NCI-H187 treated with DMSO at 0.1 percent for 48 hours (cell line): Measurements from ENCODE around the gene CYP4A22.
"Not testable (repeated sequence)": the region's sequence is repeated elsewhere in the genome, so short reads cannot be mapped to it uniquely, and the experiment has no call there.

Experiments used
- DNase-seq: peaks from one replicate; lab custom pipeline; 2025; lab: John Stamatoyannopoulos, UW

CYP4A22 gene

GRCh38 chr1:47156457-47156856 is 19.2 kb downstream of the CYP4A22 start:
- not testable (repeated sequence) for DNase-seq

DNA sequence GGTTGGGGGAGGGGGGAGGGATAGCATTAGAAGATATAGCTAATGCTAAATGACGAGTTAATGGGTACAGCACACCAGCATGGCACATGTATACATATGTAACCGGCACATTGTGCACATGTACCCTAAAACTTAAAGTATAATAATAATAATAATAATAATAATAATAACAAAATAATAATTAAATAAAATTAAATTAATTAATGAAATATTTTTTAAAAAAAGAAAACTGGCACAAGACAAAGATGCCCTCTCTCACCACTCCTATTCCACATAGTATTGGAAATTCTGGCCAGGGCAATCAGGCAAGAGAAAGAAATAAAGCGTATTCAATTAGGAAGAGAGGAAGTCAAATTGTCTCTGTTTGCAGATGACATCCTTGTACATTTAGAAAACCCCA is 20.7 kb downstream of the CYP4A22 start:
- DNase-seq: not testable (repeated sequence)

GRCh38 chr1:47160716-47161115 is 23.5 kb downstream of the CYP4A22 start:
- no peak for DNase-seq

DNA sequence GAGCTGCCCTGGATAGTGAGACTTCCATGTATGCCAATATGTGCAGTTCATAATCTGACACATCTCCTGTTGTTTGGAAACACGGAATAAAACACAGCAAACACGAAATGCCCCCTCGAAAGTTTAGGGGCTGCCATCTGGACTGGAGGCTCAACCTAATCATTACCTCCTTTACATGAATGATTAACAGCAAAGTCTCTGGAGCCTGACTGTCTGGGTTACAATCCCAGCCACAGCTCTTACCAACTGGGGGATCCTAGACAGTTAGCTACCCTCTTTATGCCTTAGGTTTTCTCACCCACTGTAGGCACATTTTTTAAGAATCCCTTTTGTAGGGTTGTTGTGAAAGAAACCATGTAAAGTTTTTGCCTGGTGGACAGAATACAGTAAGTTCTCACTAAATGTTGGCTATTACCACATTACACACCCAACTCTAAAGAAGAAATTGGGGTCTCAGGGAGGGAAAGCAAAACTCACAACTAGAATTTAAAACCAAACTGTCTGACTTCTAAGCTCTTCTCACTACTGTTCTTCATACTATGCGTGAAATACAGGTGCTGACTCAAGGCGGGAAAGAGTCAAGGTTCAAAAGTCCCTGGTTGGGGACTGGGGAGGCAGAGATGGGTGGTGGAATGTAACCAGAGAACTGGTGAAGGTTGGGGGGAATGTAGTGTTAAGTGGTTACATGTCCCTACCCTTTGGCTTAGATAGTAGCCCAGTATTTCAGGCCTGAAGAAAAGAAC is 24.2 kb downstream of the CYP4A22 start:
- DNase-seq: no peak

DNA sequence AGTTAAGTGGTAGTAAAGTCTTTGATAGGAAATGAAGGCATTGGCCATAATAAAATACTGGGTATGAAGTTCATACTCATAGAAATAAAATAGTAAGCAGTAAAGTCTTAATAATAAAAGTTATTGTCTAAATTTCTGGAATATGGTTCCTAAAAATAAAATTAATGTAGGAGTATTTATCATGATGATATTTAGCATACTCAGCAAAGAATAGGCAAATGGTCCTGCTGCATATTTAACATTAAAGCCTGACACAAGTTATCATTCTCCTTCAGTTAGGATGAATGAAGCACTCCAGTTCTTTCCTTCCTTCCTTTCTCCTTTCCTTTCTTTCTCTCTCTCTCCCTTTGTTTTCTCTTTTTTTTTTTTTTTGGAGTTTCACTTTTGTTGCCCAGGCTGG is 27.3 kb downstream of the CYP4A22 start:
- no peak for DNase-seq

DNA sequence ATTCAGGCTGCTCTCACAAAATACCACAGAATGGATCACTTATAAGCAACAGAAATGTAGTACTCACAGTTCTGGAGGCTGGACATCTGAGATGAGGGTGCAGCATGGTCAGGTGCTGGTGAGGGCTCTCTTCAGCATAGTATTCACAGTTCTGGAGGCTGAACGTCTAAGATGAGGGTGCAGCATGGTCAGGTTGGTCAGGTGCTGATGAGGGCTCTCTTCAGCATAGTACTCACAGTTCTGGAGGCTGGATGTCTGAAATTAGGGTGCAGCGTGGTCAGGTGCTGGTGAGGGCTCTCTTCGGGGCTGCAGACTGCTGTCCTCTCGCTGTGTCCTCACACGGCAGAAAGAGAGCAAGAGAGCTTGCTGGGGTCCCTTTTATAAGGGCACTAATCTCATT is 35.5 kb downstream of the CYP4A22 start:
- no peak for DNase-seq

DNA sequence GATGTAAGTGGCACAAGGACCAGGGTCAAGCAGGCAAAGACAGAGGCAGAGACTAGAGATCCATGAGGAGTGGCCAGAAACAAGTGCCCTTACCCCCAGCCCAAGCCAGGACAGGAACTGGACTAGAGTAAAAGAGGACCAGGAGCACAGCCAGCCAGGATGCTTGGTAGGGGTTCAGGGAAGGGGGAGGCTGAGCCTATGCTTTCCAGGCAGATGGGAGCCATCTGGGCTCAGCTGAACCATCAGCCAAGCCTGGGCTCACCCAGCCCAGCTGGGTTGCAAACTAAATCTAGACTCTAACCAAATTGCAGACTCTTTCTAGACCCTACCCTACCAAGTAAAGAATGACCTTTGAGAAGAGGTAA is 37.4 kb downstream of the CYP4A22 start:
- no peak for DNase-seq

DNA sequence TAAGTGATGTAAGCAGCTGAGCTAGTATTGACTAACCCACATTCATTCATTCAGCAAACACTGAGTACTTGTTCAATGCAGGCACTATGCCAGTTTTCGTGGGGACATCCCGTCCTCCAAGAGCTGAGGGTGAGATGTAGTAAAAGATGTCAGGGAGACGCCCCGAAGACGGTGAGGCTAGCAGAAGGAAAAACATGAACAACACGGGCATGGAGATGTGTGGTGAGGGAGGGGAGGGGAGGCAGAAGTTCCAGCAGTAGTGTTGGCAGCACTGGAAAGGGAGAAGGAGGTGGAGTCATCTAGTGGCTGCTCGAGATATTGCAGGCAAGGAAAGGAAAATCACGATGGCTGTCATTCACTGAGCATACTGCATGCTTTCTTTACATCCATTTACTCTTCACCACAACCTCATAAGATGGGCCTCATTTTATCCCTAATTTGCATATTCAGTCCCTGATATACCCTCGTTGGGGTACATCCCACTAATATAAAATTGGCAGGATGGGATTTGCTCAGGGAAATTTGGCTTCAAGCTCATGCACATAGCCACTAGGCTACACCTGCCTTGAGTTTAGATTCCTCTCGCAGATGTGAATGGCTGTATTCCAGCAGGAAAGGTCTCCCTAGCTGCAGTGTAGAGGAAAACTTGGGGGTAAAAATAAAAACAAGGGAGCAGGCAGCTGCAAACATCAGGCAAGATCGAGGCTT is 38.1 kb downstream of the CYP4A22 start:
- DNase-seq: peak; percentile 14

DNA sequence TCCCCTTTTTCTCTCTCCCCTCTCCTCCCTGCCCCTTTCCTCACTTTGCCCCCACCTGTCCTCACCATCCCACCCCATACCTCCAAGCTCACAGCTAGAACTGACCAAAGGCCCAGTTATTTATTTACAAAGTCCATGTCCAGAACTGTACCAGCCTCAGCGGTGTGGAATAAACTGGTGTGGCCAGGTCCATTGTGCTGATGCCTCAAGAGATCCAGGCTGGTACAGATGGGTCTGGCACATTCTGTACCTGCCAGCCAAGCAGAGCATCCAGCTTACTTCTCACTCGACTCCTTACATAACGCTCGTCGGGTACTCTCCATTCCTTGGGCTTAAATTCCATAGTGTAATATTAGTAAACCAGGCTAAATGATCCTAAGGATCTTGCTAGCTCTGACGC is 40.8 kb downstream of the CYP4A22 start:
- DNase-seq: no peak

GRCh38 chr1:47178654-47179016 is 41.4 kb downstream of the CYP4A22 start:
- no peak for DNase-seq

DNA sequence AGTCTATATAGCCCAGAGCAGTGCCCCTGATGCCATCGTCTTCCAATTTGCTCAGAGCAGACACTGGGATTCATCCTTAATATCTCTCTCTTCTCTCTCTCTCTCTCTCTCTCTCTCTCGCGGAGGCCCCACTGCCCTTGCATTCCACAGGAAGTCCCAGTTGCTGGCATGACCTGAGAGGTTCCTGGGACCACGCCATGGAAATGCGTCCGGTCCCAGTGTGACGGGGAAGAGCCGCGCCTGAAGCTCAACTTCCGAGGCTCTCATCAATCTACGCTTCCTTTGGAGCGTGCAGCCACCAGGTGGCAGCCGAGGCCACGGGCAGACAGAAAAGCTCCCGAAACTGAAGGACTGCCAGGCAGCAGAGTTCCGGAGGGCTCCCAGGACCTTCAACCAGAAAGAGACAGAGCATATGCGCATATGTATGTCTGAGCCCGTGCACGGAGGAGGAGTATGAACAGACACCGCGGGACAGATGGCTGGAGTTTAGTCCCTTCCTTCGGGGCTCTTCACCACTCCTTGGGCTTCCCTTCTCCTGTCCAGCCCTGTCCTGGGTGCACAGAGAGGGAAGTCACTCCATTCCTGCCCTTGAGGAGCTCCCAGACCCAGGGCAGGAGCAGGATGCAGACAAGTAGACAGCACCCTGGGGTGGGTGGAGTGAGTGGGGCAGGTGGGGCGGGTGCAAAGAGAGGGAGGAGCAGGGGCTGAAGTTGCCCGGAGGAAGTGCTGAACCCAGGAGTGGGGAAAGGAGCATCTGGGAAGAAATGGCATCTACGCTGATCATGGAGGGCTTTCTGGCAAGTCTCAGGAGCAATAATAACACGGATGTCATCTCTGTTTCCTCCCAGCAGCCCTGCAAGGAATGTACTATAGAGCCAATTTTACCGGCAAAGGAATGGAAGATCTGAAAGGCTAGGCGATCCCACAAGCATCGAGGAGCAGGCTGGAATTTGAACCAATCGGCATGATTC is 42.1 kb downstream of the CYP4A22 start:
- DNase-seq: peak; percentile 18

DNA sequence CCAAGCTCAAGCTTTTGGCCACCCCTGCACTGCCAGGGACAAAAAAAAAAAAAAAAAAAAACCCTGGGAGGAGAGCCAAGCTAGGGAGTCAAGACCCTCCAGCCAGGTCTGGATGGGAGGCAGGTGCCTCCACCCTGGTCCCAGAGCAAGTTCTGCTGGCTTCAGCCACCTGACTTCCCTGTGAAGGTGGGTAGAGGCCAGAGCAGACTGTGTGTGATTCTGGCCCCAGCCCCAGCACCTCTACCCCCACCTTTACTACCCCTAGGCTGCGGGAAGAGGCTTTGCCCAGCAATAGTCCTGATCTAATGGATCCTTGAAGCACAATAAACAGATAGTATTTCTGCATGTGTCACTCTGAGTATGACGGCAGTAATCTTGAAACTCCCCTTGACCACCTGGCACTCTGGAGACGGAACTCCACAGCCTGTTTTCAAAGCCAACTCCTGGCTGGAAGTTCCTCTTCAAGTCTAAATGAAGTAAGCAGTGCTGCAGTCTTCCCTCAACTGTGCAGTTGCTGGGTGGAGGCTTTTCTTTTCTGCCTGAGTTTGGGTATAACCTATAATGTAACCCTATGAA is 42.8 kb downstream of the CYP4A22 start:
- no peak for DNase-seq

DNA sequence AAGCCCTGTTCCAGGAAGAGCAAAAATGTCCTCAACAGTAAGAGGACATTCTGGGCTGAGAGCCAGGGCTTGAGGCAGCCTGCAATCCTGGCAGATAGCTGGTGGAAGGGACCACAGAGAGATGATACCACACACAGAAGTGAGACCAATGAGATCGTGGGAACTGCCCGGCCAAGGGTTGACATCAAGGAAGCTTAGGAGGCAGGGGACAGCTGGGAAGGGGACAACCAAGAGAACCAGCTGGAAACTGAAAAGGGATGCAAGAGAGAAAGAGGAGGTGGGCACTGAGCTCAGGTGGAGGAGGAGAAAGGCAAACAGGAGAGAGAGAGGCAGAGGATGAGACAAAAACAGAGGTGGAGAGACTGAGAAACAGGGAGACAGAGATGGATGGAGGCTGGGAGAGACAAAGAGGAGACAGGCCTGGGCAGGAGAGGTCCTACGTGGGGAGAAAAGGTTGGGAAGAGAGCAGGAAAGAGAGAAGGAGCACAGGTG is 43.4 kb downstream of the CYP4A22 start:
- DNase-seq: no peak

DNA sequence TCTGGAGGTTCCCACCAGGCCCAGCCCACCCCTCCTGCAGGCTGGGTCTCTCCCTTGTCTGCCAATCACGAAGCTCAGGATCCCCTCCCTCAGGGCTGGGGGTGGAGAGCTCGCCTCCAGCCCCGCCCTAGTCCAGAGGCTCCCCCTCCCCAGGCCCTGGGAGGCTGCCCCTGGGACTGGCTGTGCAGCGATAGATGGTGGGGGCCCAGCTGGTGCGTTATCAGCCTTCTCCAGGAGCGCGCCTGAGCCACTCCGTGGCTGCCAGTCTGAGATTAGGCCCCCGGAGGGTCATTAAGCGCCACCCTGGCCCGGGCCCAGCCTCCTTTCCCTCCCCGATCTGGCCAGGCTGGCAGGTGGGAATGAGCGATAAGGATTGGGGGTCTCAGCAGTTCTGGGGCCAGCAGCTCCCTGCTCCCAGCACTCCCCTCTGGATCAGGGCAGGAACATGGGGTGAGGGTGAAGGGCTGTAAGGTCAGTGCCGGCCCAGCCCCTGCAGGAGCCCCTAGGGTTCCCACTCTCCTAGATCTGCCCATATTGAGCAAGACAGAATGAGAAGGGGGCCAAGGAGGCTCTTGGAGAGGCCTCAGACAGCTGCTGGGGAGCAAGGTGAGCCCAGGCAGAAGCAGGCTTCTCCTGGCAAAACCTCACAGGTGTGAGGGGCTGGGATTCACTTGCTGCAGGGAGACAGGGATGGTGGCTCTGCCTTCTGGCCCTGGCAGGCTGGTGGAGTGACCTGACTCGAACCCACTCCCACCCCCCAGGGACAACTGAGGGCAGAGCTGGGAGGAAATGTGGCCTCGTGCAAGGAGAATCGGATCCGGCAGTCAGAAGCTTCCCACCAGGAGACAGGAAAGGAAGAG is 44.1 kb downstream of the CYP4A22 start:
- DNase-seq: no peak

- DNase-seq: no peak
Measured at GRCh38 chr1:47181955-47182675, 44.9 kb downstream of the CYP4A22 start.

GRCh38 chr1:47182676-47183235 is 45.5 kb downstream of the CYP4A22 start:
- DNase-seq: no peak

- DNase-seq: no peak
Measured at GRCh38 chr1:47183308-47184089, 46.3 kb downstream of the CYP4A22 start.

GRCh38 chr1:47184090-47184821 is 47.0 kb downstream of the CYP4A22 start:
- DNase-seq: peak; percentile 19
